Neural progenitor cell (in vitro differentiated cells): ENCODE data around the gene SUMF1.

Experiments used
- EZH2 ChIP-seq: fragments of 200-600 bp; sonication (generic); IDR thresholded peaks from 2 replicates; pipeline ENCODE4 v1.6.1; 2017; ENCODE audit warnings: antibody characterized with exemption, mild to moderate bottlenecking, moderate library complexity
- TF ChIP-seq, protein P1 (sequence below): fragments of 200-600 bp; sonication (generic); IDR thresholded peaks from 2 replicates; pipeline ENCODE4 v1.5.1; 2017; ENCODE audit warnings: antibody characterized with exemption, mild to moderate bottlenecking

GRCh38 chr3:4396006-4396405 lies 71.1 kb downstream of the SUMF1 start:
- no peak for TF ChIP-seq EZH2
- TF ChIP-seq, protein P1, sequence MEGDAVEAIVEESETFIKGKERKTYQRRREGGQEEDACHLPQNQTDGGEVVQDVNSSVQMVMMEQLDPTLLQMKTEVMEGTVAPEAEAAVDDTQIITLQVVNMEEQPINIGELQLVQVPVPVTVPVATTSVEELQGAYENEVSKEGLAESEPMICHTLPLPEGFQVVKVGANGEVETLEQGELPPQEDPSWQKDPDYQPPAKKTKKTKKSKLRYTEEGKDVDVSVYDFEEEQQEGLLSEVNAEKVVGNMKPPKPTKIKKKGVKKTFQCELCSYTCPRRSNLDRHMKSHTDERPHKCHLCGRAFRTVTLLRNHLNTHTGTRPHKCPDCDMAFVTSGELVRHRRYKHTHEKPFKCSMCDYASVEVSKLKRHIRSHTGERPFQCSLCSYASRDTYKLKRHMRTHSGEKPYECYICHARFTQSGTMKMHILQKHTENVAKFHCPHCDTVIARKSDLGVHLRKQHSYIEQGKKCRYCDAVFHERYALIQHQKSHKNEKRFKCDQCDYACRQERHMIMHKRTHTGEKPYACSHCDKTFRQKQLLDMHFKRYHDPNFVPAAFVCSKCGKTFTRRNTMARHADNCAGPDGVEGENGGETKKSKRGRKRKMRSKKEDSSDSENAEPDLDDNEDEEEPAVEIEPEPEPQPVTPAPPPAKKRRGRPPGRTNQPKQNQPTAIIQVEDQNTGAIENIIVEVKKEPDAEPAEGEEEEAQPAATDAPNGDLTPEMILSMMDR = no peak
